OCI-LY7 (cell line): ENCODE results near the gene CAV1. TPM values are rescaled to one million over a fixed set of nuclear protein-coding genes. Genes with fewer than 3 reads are reported as not detected.

Source experiments
- BruUV-seq: library from RNA; stranded (reverse); fragments of 400-500 nt; replicated peaks from 2 replicates; lab custom pipeline; 2021; lab: Mats Ljungman, UMichigan
- CTCF ChIA-PET: fragments of 300-600 bp; sonication (Branson Sonifier 250); formaldehyde crosslinking; loops from one replicate; lab custom pipeline; 2022; ENCODE audit warnings: antibody characterized with exemption; ENCODE audit not compliant: unreplicated experiment; lab: Charles Lee
- POLR2A ChIA-PET: fragments of 300-600 bp; sonication (Branson Sonifier 250); formaldehyde crosslinking; loops from one replicate; lab custom pipeline; 2022; ENCODE audit warnings: antibody characterized with exemption; lab: Charles Lee
- DNase-seq: peaks from one replicate; pipeline ENCODE4 v3.0.0-alpha.2; 2015; ENCODE audit warnings: low spot score
- H2AFZ ChIP-seq: fragments of 200-600 bp; sonication (generic), shearing (Covaris generic); 2 replicates; pipeline ENCODE4 v1.6.1; 2014; ENCODE audit warnings: mild to moderate bottlenecking, antibody characterized with exemption, low read length, moderate library complexity
- H3K27ac ChIP-seq: fragments of 200-600 bp; sonication (generic); 2 replicates; pipeline ENCODE4 v1.5.1; 2014; ENCODE audit warnings: mixed run types, low read depth, mild to moderate bottlenecking, moderate library complexity, low read length, inconsistent platforms; ENCODE audit not compliant: poor library complexity, severe bottlenecking
- H3K36me3 ChIP-seq: fragments of 200-600 bp; sonication (generic); 2 replicates; pipeline ENCODE4 v1.6.1; 2014; ENCODE audit warnings: mild to moderate bottlenecking, antibody characterized with exemption, low read length, moderate library complexity, mixed read lengths; ENCODE audit not compliant: insufficient read depth
- H3K4me1 ChIP-seq: fragments of 200-600 bp; sonication (generic); 2 replicates; pipeline ENCODE4 v1.5.1; 2014; ENCODE audit warnings: mild to moderate bottlenecking, low read length; ENCODE audit not compliant: insufficient read depth, poor library complexity, severe bottlenecking
- H3K4me2 ChIP-seq: fragments of 200-600 bp; sonication (generic); 2 replicates; pipeline ENCODE4 v1.6.1; 2014; ENCODE audit warnings: mild to moderate bottlenecking, low read length
- H3K4me3 ChIP-seq: fragments of 200-600 bp; sonication (generic); 2 replicates; pipeline ENCODE4 v1.5.1; 2014; ENCODE audit warnings: mild to moderate bottlenecking, low read depth, low read length; ENCODE audit not compliant: poor library complexity, severe bottlenecking
- H3K79me2 ChIP-seq: fragments of 200-600 bp; sonication (generic); 2 replicates; pipeline ENCODE4 v1.6.1; 2016; ENCODE audit warnings: low read depth, mild to moderate bottlenecking, low read length, moderate library complexity, mixed read lengths; ENCODE audit not compliant: insufficient read depth
- H3K9me2 ChIP-seq: fragments of 200-600 bp; sonication (generic); 2 replicates; pipeline ENCODE4 v1.6.1; 2016; ENCODE audit warnings: mild to moderate bottlenecking, low read length, mixed read lengths; ENCODE audit not compliant: insufficient read depth
- H3K9me3 ChIP-seq: fragments of 200-600 bp; sonication (generic); 2 replicates; pipeline ENCODE4 v1.6.1; 2014; ENCODE audit warnings: mild to moderate bottlenecking, mixed run types, low read length, mixed read lengths
- H4K20me1 ChIP-seq: fragments of 200-600 bp; sonication (generic); 2 replicates; pipeline ENCODE4 v1.6.1; 2014; ENCODE audit warnings: mild to moderate bottlenecking, antibody characterized with exemption, low read length, moderate library complexity, mixed read lengths; ENCODE audit not compliant: insufficient read depth
- CTCF ChIP-seq: fragments of 200-600 bp; sonication (generic); conservative IDR thresholded peaks from 2 replicates; pipeline ENCODE4 v1.5.1; 2014; ENCODE audit warnings: mild to moderate bottlenecking, antibody characterized with exemption, low read length, moderate library complexity, mixed read lengths
- EZH2phosphoT487 ChIP-seq: fragments of 200-600 bp; sonication (generic); IDR thresholded peaks from 2 replicates; pipeline ENCODE4 v1.6.1; 2018; ENCODE audit warnings: low read depth, borderline replicate concordance, mild to moderate bottlenecking, mixed run types, antibody characterized with exemption, low read length, moderate library complexity, mixed read lengths
- intact Hi-C: fragments of 100-400 bp; cut with micrococcal nuclease; formaldehyde crosslinking; loops from one replicate; pipeline ENCODE4 v1.10.0; 2022; ENCODE audit not compliant: unreplicated experiment
- total RNA-seq, 2 experiments: library from RNA; depleted of rRNA in 1 of 2; stranded (reverse); fragments of >200 nt in 1 of 2; shearing (Covaris generic) in 1 of 2; gene quantifications; 2 replicates each; pipeline ENCODE4 v1.2.3, GENCODE V29; 2014 to 2022

CAV1 gene
- total RNA-seq, 2 experiments from 2014 or later: not detected

GRCh38 chr7:116492654-116493109 is 32.2 kb upstream of the CAV1 start:
- no TSS peak for BruUV-seq
- intact Hi-C loops: no loop called here
- ChIA-PET CTCF (no interaction called here), POLR2A (interaction anchor here (0.7 kb wide), 1 partner anchor 133 kb away, joined by 3 read pairs; no protein-coding TSS in a partner anchor)
- Histone ChIP-seq H3K9me3 (no peaks in the 10 kb centered on the region), H3K36me3 (no peaks in the 10 kb centered on the region), H2AFZ (no peak overlapping the region), H3K27ac (no peak overlapping the region), H3K4me3 (no peak overlapping the region), H4K20me1 (no peaks in the 10 kb centered on the region), H3K4me2 (no peak overlapping the region), H3K9me2 (no peaks in the 10 kb centered on the region), H3K79me2 (no peaks in the 10 kb centered on the region), H3K4me1 (no peaks in the 10 kb centered on the region)
- TF ChIP-seq EZH2phosphoT487 (no peak), CTCF (no peak)
- no peak for DNase-seq

- ChIA-PET CTCF (no interaction called here), POLR2A (no interaction called here)
- no peak overlapping the region for H3K4me2 ChIP-seq
- no peak overlapping the region for H3K27ac ChIP-seq
- H4K20me1 ChIP-seq: no peaks in the 10 kb centered on the region
- H3K9me3 ChIP-seq: no peaks in the 10 kb centered on the region
- no peaks in the 10 kb centered on the region for H3K4me1 ChIP-seq
- intact Hi-C loops: no loop called here
- BruUV-seq: no TSS peak
- H3K36me3 ChIP-seq: no peaks in the 10 kb centered on the region
- no peak for DNase-seq
- no peaks in the 10 kb centered on the region for H3K79me2 ChIP-seq
- no peak overlapping the region for H2AFZ ChIP-seq
- TF ChIP-seq EZH2phosphoT487: no peak
- no peaks in the 10 kb centered on the region for H3K9me2 ChIP-seq
- H3K4me3 ChIP-seq: no peak overlapping the region
Measured at GRCh38 chr7:116493449-116493848, 31.4 kb upstream of the CAV1 start.

GRCh38 chr7:116494472-116494871 is 30.4 kb upstream of the CAV1 start:
- no peaks in the 10 kb centered on the region for H3K36me3 ChIP-seq
- H3K9me2 ChIP-seq: no peaks in the 10 kb centered on the region
- DNase-seq: no peak
- H3K27ac ChIP-seq: no peak overlapping the region
- no peaks in the 10 kb centered on the region for H4K20me1 ChIP-seq
- CTCF ChIA-PET: no interaction called here
- no peak overlapping the region for H3K4me2 ChIP-seq
- no peaks in the 10 kb centered on the region for H3K9me3 ChIP-seq
- no TSS peak for BruUV-seq
- H3K79me2 ChIP-seq: no peaks in the 10 kb centered on the region
- H2AFZ ChIP-seq: no peak overlapping the region
- POLR2A ChIA-PET: no interaction called here
- H3K4me1 ChIP-seq: no peaks in the 10 kb centered on the region
- intact Hi-C loops: no loop called here
- no peak overlapping the region for H3K4me3 ChIP-seq
- TF ChIP-seq CTCF (no peak), EZH2phosphoT487 (no peak)
